Mesothelial cell of epicardium (in vitro differentiated cells): ENCODE results near the gene RBM4B. TPM values are rescaled to one million over a fixed set of nuclear protein-coding genes. Genes with fewer than 3 reads are reported as not detected.

Source experiments
- DNase-seq, 2 experiments: peaks; one replicate each; pipeline ENCODE4 v3.0.0; 2021; ENCODE audit warnings: low spot score in 2 of 2; ENCODE audit not compliant: unreplicated experiment in 2 of 2
- H3K27ac Mint-ChIP-seq: 2 replicates; pipeline ENCODE4 v1.8.0; 2021; ENCODE audit warnings: mixed read lengths
- H3K27me3 Mint-ChIP-seq: 2 replicates; pipeline ENCODE4 v1.8.0; 2021; ENCODE audit warnings: low read depth, mixed read lengths
- H3K36me3 Mint-ChIP-seq: 2 replicates; pipeline ENCODE4 v1.8.0; 2021; ENCODE audit warnings: mixed read lengths
- H3K4me1 Mint-ChIP-seq: 2 replicates; pipeline ENCODE4 v1.8.0; 2021; ENCODE audit warnings: mixed read lengths
- H3K4me3 Mint-ChIP-seq: 2 replicates; pipeline ENCODE4 v1.8.0; 2021; ENCODE audit warnings: mild to moderate bottlenecking, moderate library complexity, mixed read lengths
- H3K9me3 Mint-ChIP-seq: 2 replicates; pipeline ENCODE4 v1.8.0; 2021; ENCODE audit warnings: mixed read lengths
- CTCF ChIP-seq: fragments of 200-600 bp; sonication (generic); IDR thresholded peaks from one replicate; pipeline ENCODE4 v1.5.0; 2021; ENCODE audit warnings: antibody characterized with exemption; ENCODE audit not compliant: unreplicated experiment
- total RNA-seq: library from RNA; stranded (reverse); gene quantifications from 3 replicates; pipeline ENCODE4 v1.2.1, GENCODE V29; 2021

The RBM4B gene
- total RNA-seq, 1 donor from 2014 or later: 39.6 TPM

- DNase-seq: no peak
- Mint-ChIP-seq H3K36me3 (peaks cover 18% of the 10 kb centered on the region), H3K27me3 (no peaks in the 10 kb centered on the region), H3K4me1 (no peaks in the 10 kb centered on the region), H3K4me3 (no peak overlapping the region), H3K9me3 (no peaks in the 10 kb centered on the region), H3K27ac (no peak overlapping the region)
- no peak for TF ChIP-seq CTCF
Measured at GRCh38 chr11:66693356-66694055, 15.8 kb upstream of the RBM4B start.

GRCh38 chr11:66692871-66693331 lies 15.2 kb upstream of the RBM4B start:
- no peak for TF ChIP-seq CTCF
- Mint-ChIP-seq H3K4me1 (no peaks in the 10 kb centered on the region), H3K27me3 (no peaks in the 10 kb centered on the region), H3K36me3 (peaks cover 15% of the 10 kb centered on the region), H3K27ac (no peak overlapping the region), H3K4me3 (no peak overlapping the region), H3K9me3 (no peaks in the 10 kb centered on the region)
- DNase-seq: no peak

GRCh38 chr11:66692446-66692845 lies 14.8 kb upstream of the RBM4B start:
- Mint-ChIP-seq H3K36me3 (peaks cover 13% of the 10 kb centered on the region), H3K4me1 (no peaks in the 10 kb centered on the region), H3K27ac (no peak overlapping the region), H3K4me3 (no peak overlapping the region), H3K9me3 (no peaks in the 10 kb centered on the region), H3K27me3 (no peaks in the 10 kb centered on the region)
- no peak for DNase-seq
- no peak for TF ChIP-seq CTCF

- H3K9me3 Mint-ChIP-seq: no peaks in the 10 kb centered on the region
- H3K4me3 Mint-ChIP-seq: no peak overlapping the region
- TF ChIP-seq CTCF: no peak
- H3K27ac Mint-ChIP-seq: no peak overlapping the region
- peaks cover 4% of the 10 kb centered on the region for H3K4me1 Mint-ChIP-seq
- peaks cover 13% of the 10 kb centered on the region for H3K36me3 Mint-ChIP-seq
- DNase-seq: no peak
- H3K27me3 Mint-ChIP-seq: no peaks in the 10 kb centered on the region
Measured at GRCh38 chr11:66691311-66691980, 13.8 kb upstream of the RBM4B start.

- DNase-seq: no peak
- Mint-ChIP-seq H3K4me3 (no peak overlapping the region), H3K27ac (no peak overlapping the region), H3K27me3 (no peaks in the 10 kb centered on the region), H3K36me3 (peaks cover 15% of the 10 kb centered on the region), H3K4me1 (peaks cover 10% of the 10 kb centered on the region), H3K9me3 (no peaks in the 10 kb centered on the region)
- TF ChIP-seq CTCF: no peak
Measured at GRCh38 chr11:66689661-66690590, 12.2 kb upstream of the RBM4B start.
